ENCODE measurements around the gene EPB42.

The EPB42 gene

DNA sequence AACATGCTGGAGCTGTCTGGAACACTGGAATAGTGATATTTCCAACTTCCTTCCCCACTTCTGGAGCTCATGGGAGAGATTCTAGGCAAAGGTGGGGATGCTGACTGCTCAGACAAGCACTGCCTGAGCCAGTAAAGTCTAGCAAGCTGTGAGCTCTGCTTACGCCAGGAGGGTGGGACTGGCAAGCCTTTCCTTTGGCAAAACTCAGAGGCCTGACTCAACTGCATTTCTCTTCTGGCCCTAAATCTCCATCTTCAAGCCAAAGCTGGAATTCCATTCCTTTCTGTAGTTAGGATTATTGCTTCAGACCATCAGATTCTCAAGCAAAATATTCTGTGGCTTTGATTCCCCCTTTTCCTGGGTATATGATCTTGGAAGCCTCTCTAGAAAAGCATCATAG lies 20.3 kb upstream of the EPB42 start:
- Histone ChIP-seq H3K27me3 (replicated peaks) (peaks cover 17% of the 10 kb centered on the region), H3K36me3 (replicated peaks) (no peaks in the 10 kb centered on the region), H3K4me3 (ENCODE audit: low read depth, low read length) (no peak overlapping the region)

DNA sequence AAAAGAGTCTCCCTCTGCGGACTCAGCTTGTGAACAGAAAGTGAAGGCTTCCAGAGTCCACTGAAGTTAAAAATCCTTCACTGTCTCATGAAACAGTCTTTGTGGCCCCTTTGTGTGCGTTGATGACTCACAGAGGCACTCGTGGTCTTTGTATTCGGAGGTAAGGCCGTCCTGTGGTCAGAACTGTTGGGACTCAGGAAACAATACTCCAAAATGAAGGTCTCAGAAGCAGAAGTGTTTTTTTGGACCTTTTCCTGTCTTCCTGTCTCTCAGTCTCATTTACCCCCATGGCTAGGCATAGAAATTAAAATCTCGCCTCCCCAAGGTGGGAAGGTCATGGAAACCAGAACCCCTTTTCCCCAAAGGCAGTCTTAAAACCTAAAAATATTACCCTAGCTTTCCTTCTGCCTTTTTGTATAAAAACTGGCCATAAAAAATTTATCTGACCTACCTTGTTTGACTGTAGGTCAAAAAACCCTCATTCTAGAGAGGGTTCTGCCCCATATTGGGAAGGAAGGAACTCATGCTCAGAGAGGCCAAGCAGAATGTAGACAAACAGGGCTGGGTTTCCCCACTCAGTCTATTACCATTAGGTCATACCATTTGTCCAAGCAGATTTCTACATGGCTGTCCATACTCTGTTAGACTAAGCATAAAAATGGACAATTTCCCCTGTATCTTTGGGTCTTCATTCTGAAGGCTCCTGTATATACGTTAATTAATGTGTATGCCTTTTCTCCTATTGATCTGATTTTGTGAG lies 19.1 kb upstream of the EPB42 start:
- no peak overlapping the region for H3K27ac ChIP-seq
- DNase-seq = no peak
- TF ChIP-seq CTCF (IDR thresholded peaks at IDR 0.05; ENCODE audit: low read depth, low read length, missing control alignments) = no peak
- no peaks in the 10 kb centered on the region for H3K36me3 ChIP-seq (replicated peaks)
- H3K4me3 ChIP-seq (ENCODE audit: low read depth, low read length) = no peak overlapping the region
- peaks cover 22% of the 10 kb centered on the region for H3K27me3 ChIP-seq (replicated peaks)
- in situ Hi-C loops (cut with HindIII; ENCODE audit: low pct_ligation_motif_present, low sequenced_read_pairs) = no loop called here

More for the DNA sequence above, 20.3 kb upstream of the EPB42 start:
- H3K27ac ChIP-seq = no peak overlapping the region
- TF ChIP-seq CTCF (IDR thresholded peaks at IDR 0.05; ENCODE audit: low read depth, low read length, missing control alignments) = no peak
- DNase-seq = no peak
- in situ Hi-C loops (cut with HindIII; ENCODE audit: low pct_ligation_motif_present, low sequenced_read_pairs) = no loop called here

DNA sequence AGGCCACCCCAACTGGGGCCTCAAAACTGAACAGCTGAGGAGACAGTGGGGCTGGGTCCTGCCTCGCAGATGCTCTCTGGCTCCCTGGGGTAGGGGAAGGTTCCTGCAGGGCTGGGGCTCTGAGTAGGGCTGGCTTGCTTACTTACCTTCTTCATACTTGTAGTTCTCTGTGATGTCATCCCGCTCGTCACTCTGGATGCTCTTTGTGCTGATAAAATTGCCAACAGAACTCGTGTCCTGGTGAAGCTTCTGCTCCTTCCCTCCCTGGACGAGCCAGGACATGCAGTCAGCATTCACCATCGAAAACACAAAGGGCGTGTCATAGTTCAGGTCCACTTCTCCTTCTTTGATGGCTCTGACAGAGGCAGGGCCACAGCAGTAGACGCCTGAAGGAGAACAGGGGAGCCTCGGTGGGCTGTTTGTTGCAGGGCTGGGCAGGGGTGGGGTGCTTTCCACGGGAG lies 17.9 kb upstream of the EPB42 start:
- DNase-seq = no peak
- in situ Hi-C loops (cut with HindIII; ENCODE audit: low pct_ligation_motif_present, low sequenced_read_pairs) = no loop called here
- H3K36me3 ChIP-seq (replicated peaks) = no peaks in the 10 kb centered on the region
- no peak overlapping the region for H3K4me3 ChIP-seq (ENCODE audit: low read depth, low read length)
- no peak for TF ChIP-seq CTCF (IDR thresholded peaks at IDR 0.05; ENCODE audit: low read depth, low read length, missing control alignments)
- H3K27me3 ChIP-seq (replicated peaks) = peaks cover 18% of the 10 kb centered on the region
- H3K27ac ChIP-seq = no peak overlapping the region

DNA sequence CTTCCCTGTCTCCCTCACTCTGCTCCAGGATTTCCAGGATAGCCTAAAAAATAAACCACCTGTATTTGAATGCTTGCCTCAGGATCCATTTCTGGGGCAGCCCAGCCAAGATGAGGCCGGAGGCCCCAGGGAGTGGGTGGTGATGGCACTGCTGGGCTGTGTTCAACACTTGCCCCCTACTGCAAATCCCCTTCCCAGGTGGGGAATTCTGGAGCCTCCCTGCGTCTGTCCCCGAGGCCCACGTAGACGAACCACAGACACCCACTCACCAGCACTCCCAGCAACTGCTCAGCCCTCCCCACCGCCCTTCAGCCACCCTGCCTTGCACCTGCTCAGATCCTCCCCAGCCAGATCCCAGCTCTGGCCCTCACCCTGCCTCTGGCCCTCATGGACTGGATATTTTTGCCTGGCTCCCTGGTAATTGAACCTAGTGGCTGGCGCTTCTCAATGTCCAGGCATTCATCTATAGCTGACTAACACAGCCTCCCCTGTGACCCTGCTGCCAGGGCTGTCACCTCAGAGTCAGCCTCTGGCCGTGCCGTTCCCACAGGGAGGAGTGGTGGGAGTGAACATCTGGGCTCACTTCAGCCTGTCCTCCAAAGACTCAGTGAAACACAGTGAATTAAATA lies 17.1 kb upstream of the EPB42 start:
- no peaks in the 10 kb centered on the region for H3K36me3 ChIP-seq (replicated peaks)
- DNase-seq = no peak
- no peak overlapping the region for H3K4me3 ChIP-seq (ENCODE audit: low read depth, low read length)
- in situ Hi-C loops (cut with HindIII; ENCODE audit: low pct_ligation_motif_present, low sequenced_read_pairs) = no loop called here
- TF ChIP-seq CTCF (IDR thresholded peaks at IDR 0.05; ENCODE audit: low read depth, low read length, missing control alignments) = no peak
- H3K27me3 ChIP-seq (replicated peaks) = peaks cover 19% of the 10 kb centered on the region
- H3K27ac ChIP-seq = no peak overlapping the region

DNA sequence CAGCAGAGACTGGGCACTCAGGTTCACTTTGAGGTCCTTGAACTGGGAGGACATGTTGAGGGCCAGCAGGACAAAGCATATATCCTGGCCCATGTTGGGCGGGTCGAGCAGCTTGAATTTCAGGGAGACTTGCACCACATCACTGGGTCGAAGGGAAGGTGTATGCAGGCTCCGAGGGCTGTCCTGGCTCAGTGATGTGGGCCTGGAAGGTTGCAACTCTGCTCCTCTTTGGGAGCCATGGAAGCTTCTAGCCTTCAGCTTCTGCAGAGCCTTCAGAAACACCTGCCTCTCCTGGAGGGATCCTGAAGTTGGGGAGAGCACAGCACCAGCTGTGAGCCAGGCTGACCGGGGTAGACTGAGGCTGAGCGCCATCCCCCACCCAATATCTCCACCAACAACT lies 14.7 kb upstream of the EPB42 start:
- TF ChIP-seq CTCF (IDR thresholded peaks at IDR 0.05; ENCODE audit: low read depth, low read length, missing control alignments) = no peak
- Histone ChIP-seq H3K36me3 (replicated peaks) (no peaks in the 10 kb centered on the region), H3K27me3 (replicated peaks) (peaks cover 15% of the 10 kb centered on the region), H3K27ac (no peak overlapping the region), H3K4me3 (ENCODE audit: low read depth, low read length) (no peak overlapping the region)
- no peak for DNase-seq
- in situ Hi-C loops (cut with HindIII; ENCODE audit: low pct_ligation_motif_present, low sequenced_read_pairs) = no loop called here
